HepG2 (cell line): ENCODE results near the gene ZNF148.

ENCODE experiments used
- ELF4 ChIP-seq: sonication (generic); formaldehyde crosslinking; IDR thresholded peaks from 2 replicates; pipeline ENCODE4 v1.5.0; 2020; ENCODE audit warnings: missing genetic modification reagents, mild to moderate bottlenecking, moderate library complexity, borderline replicate concordance
- PHB2 ChIP-seq: fragments of 450-650 bp; IDR thresholded peaks from 2 replicates; pipeline ENCODE4 v1.6.1; 2018; ENCODE audit not compliant: partially characterized antibody
- ZNF605 ChIP-seq: sonication (generic); formaldehyde crosslinking; IDR thresholded peaks from 2 replicates; pipeline ENCODE4 v1.8.0; 2022; ENCODE audit warnings: mild to moderate bottlenecking, missing genetic modification reagents
- TF ChIP-seq, protein P1 (sequence below): sonication (generic); formaldehyde crosslinking; IDR thresholded peaks from 2 replicates; pipeline ENCODE4 v1.5.0; 2020; ENCODE audit warnings: mild to moderate bottlenecking, missing genetic modification reagents, moderate library complexity

DNA sequence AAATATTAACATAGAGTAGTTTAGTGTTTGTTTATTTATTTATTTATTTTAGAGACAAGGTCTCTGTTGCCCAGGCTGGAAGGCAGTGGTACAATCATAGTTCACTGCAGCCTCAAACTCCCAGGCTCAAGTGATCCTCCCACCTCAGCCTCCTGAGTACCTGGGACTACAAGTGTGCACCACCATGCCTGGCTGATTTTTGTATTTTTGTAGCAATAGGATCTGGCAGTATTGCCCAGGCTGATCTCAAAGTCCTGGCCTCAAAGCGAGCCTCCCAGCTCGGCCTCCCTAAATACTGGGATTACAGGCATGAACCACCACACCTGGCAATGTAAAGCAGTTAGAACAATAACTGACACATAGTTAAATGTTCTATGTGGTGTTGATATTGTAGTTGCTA, 4.4 kb upstream of the ZNF148 start:
- TF ChIP-seq, protein P1, sequence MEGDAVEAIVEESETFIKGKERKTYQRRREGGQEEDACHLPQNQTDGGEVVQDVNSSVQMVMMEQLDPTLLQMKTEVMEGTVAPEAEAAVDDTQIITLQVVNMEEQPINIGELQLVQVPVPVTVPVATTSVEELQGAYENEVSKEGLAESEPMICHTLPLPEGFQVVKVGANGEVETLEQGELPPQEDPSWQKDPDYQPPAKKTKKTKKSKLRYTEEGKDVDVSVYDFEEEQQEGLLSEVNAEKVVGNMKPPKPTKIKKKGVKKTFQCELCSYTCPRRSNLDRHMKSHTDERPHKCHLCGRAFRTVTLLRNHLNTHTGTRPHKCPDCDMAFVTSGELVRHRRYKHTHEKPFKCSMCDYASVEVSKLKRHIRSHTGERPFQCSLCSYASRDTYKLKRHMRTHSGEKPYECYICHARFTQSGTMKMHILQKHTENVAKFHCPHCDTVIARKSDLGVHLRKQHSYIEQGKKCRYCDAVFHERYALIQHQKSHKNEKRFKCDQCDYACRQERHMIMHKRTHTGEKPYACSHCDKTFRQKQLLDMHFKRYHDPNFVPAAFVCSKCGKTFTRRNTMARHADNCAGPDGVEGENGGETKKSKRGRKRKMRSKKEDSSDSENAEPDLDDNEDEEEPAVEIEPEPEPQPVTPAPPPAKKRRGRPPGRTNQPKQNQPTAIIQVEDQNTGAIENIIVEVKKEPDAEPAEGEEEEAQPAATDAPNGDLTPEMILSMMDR (CRISPR knock-in tag), result no peak
- TF ChIP-seq ELF4, result no peak
- TF ChIP-seq ZNF605 (CRISPR knock-in tag), result no peak
- TF ChIP-seq PHB2, result no peak
